DOHH2 (cell line): ENCODE measurements around the gene ZBTB7C.

Experiments used
- H3F3A ChIP-seq: fragments of 200-600 bp; sonication (generic), shearing (Covaris generic); 2 replicates; pipeline ENCODE4 v1.6.0; 2016; ENCODE audit warnings: antibody characterized with exemption, mild to moderate bottlenecking; ENCODE audit not compliant: control insufficient read depth, insufficient read depth
- H3K27ac ChIP-seq: fragments of 200-600 bp; sonication (generic); 2 replicates; pipeline ENCODE4 v1.5.1; 2014; ENCODE audit warnings: low read depth, mild to moderate bottlenecking, low read length, moderate library complexity
- H3K27me3 ChIP-seq: fragments of 200-600 bp; sonication (generic); 2 replicates; pipeline ENCODE4 v1.6.1; 2014; ENCODE audit warnings: mild to moderate bottlenecking, low read length, mixed read lengths; ENCODE audit not compliant: control insufficient read depth
- H3K36me3 ChIP-seq: fragments of 200-600 bp; sonication (generic); 2 replicates; pipeline ENCODE4 v1.6.1; 2014; ENCODE audit warnings: mild to moderate bottlenecking, low read length, moderate library complexity, mixed read lengths; ENCODE audit not compliant: control insufficient read depth
- H3K4me1 ChIP-seq: fragments of 200-600 bp; sonication (generic); 2 replicates; pipeline ENCODE4 v1.6.1; 2014; ENCODE audit warnings: mild to moderate bottlenecking, low read length, mixed read lengths; ENCODE audit not compliant: control insufficient read depth
- H3K4me2 ChIP-seq: fragments of 200-600 bp; sonication (generic); 2 replicates; pipeline ENCODE4 v1.6.0; 2014; ENCODE audit warnings: mild to moderate bottlenecking, low read length, moderate library complexity
- H3K4me3 ChIP-seq: fragments of 200-600 bp; sonication (generic); 2 replicates; pipeline ENCODE4 v1.5.1; 2014; ENCODE audit warnings: mild to moderate bottlenecking, low read length, mixed read lengths
- H3K79me2 ChIP-seq: fragments of 200-600 bp; sonication (generic); 2 replicates; pipeline ENCODE4 v1.6.1; 2014; ENCODE audit warnings: mild to moderate bottlenecking, low read length, mixed read lengths; ENCODE audit not compliant: control insufficient read depth
- H3K9me2 ChIP-seq: fragments of 200-600 bp; sonication (generic); replicated peaks from 2 replicates; pipeline ENCODE4 v1.6.1; 2014; ENCODE audit warnings: mild to moderate bottlenecking, low read length, mixed read lengths; ENCODE audit not compliant: control insufficient read depth
- H3K9me3 ChIP-seq: fragments of 200-600 bp; sonication (generic); 2 replicates; pipeline ENCODE4 v1.6.1; 2014; ENCODE audit warnings: antibody characterized with exemption, low read length, mixed read lengths; ENCODE audit not compliant: control insufficient read depth, insufficient read depth
- H4K20me1 ChIP-seq: fragments of 200-600 bp; sonication (generic); 2 replicates; pipeline ENCODE4 v1.6.0; 2014; ENCODE audit warnings: low read depth, mild to moderate bottlenecking, antibody characterized with exemption, low read length, moderate library complexity; ENCODE audit not compliant: control insufficient read depth, insufficient read depth
- CTCF ChIP-seq: fragments of 200-600 bp; sonication (generic); IDR thresholded peaks from one replicate; pipeline ENCODE4 v1.5.1; 2014; ENCODE audit warnings: antibody characterized with exemption, mild to moderate bottlenecking, low read depth, low read length; ENCODE audit not compliant: poor library complexity, severe bottlenecking
- EZH2phosphoT487 ChIP-seq: fragments of 200-600 bp; sonication (generic); IDR thresholded peaks from 2 replicates; pipeline ENCODE4 v1.6.1; 2017; ENCODE audit warnings: borderline replicate concordance, mild to moderate bottlenecking, antibody characterized with exemption, low read length, moderate library complexity, mixed read lengths

Gene ZBTB7C

GRCh38 chr18:48244530-48244929 is 164.7 kb downstream of the ZBTB7C start:
- H3F3A ChIP-seq = no peaks in the 10 kb centered on the region

DNA sequence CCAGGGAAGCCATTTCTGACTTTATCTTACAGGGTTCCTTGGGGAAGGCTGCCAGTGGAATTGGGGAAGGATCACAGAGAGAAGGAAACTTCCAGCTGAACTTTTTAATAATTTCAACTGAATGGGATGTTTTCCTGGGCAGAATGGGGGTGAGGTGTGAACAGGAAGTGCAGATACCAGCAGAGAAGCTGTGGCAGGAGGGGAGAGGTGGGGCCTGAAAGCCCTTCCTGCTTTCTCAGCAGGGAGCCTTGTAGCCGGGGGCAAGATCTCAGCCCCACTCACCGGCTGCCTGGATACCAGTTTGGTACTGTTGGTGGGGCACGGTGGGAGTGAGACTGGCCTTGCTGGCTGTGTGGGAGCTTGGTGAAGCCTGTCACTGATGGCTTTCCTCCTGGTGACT is 170.5 kb downstream of the ZBTB7C start:
- peaks cover 7% of the 10 kb centered on the region for H3K27me3 ChIP-seq
- TF ChIP-seq EZH2phosphoT487 = no peak
- TF ChIP-seq CTCF = no peak
- no peak overlapping the region for H3K27ac ChIP-seq
- H3K9me3 ChIP-seq = no peaks in the 10 kb centered on the region; the same call in 1 of the 2 replicates
- no peaks in the 10 kb centered on the region for H3K36me3 ChIP-seq
- no peak overlapping the region for H3K4me2 ChIP-seq
- H3K79me2 ChIP-seq = no peaks in the 10 kb centered on the region
- H3K9me2 ChIP-seq = no peaks in the 10 kb centered on the region
- H3F3A ChIP-seq = no peaks in the 10 kb centered on the region
- no peaks in the 10 kb centered on the region for H3K4me1 ChIP-seq
- H4K20me1 ChIP-seq = no peaks in the 10 kb centered on the region
- H3K4me3 ChIP-seq = no peak overlapping the region

More at GRCh38 chr18:48244530-48244929, 164.7 kb downstream of the ZBTB7C start:
- Histone ChIP-seq H3K79me2 (no peaks in the 10 kb centered on the region), H3K27ac (no peak overlapping the region), H3K9me2 (no peaks in the 10 kb centered on the region), H3K4me1 (no peaks in the 10 kb centered on the region), H3K4me3 (no peak overlapping the region), H3K4me2 (no peak overlapping the region), H3K36me3 (no peaks in the 10 kb centered on the region), H4K20me1 (no peaks in the 10 kb centered on the region), H3K27me3 (no peaks in the 10 kb centered on the region), H3K9me3 (no peaks in the 10 kb centered on the region)
- TF ChIP-seq EZH2phosphoT487 (no peak), CTCF (no peak)

GRCh38 chr18:48238206-48238605 is 171.0 kb downstream of the ZBTB7C start:
- no peak for TF ChIP-seq CTCF
- no peak for TF ChIP-seq EZH2phosphoT487
- H3K4me3 ChIP-seq = no peak overlapping the region
- no peak overlapping the region for H3K27ac ChIP-seq
- no peaks in the 10 kb centered on the region for H3K36me3 ChIP-seq
- no peaks in the 10 kb centered on the region for H3F3A ChIP-seq
- no peaks in the 10 kb centered on the region; the same call in 1 of the 2 replicates for H3K9me3 ChIP-seq
- peaks cover 7% of the 10 kb centered on the region for H3K27me3 ChIP-seq
- no peaks in the 10 kb centered on the region for H3K9me2 ChIP-seq
- no peaks in the 10 kb centered on the region for H3K79me2 ChIP-seq
- H3K4me2 ChIP-seq = no peak overlapping the region
- H3K4me1 ChIP-seq = no peaks in the 10 kb centered on the region
- no peaks in the 10 kb centered on the region for H4K20me1 ChIP-seq

GRCh38 chr18:48236822-48237221 is 172.4 kb downstream of the ZBTB7C start:
- Histone ChIP-seq H3F3A (no peaks in the 10 kb centered on the region), H3K4me2 (no peak overlapping the region), H3K9me2 (no peaks in the 10 kb centered on the region), H3K79me2 (no peaks in the 10 kb centered on the region), H3K4me3 (no peak overlapping the region), H3K27me3 (peaks cover 7% of the 10 kb centered on the region), H3K4me1 (no peaks in the 10 kb centered on the region), H3K9me3 (no peaks in the 10 kb centered on the region; the same call in 1 of the 2 replicates), H4K20me1 (no peaks in the 10 kb centered on the region), H3K36me3 (no peaks in the 10 kb centered on the region), H3K27ac (no peak overlapping the region)
- TF ChIP-seq CTCF = no peak
